MM.1S (cell line): ENCODE data around the gene SCN3B.

Source experiments
- DNase-seq: peaks from one replicate; pipeline ENCODE4 v3.0.0-alpha.2; 2015
- H2AFZ ChIP-seq: fragments of 300-600 bp; sonication (generic); 2 replicates; pipeline ENCODE4 v1.6.0; 2016; ENCODE audit warnings: antibody characterized with exemption, low read length
- H3F3A ChIP-seq: fragments of 300-600 bp; sonication (generic); 2 replicates; pipeline ENCODE4 v1.6.1; 2016; ENCODE audit warnings: mild to moderate bottlenecking, antibody characterized with exemption, low read length, moderate library complexity, mixed read lengths; ENCODE audit not compliant: insufficient read depth
- H3K27ac ChIP-seq: fragments of 300-600 bp; sonication (generic); 2 replicates; pipeline ENCODE4 v1.5.1; 2016; ENCODE audit warnings: mild to moderate bottlenecking, low read length
- H3K27me3 ChIP-seq: fragments of 300-600 bp; sonication (generic); replicated peaks from 2 replicates; pipeline ENCODE4 v1.6.0; 2016; ENCODE audit warnings: low read length; ENCODE audit not compliant: insufficient read depth
- H3K36me3 ChIP-seq: fragments of 300-600 bp; sonication (generic); replicated peaks from 2 replicates; pipeline ENCODE4 v1.6.1; 2016; ENCODE audit warnings: mild to moderate bottlenecking, low read length, mixed read lengths; ENCODE audit not compliant: insufficient read depth
- H3K4me1 ChIP-seq: fragments of 300-600 bp; sonication (generic); 2 replicates; pipeline ENCODE4 v1.6.1; 2016; ENCODE audit warnings: low read length, mixed read lengths
- H3K4me2 ChIP-seq: fragments of 300-600 bp; sonication (generic); 2 replicates; pipeline ENCODE4 v1.6.0; 2016; ENCODE audit warnings: low read depth, low read length
- H3K4me3 ChIP-seq: fragments of 300-600 bp; sonication (generic); 2 replicates; pipeline ENCODE4 v1.5.1; 2016; ENCODE audit warnings: low read length, mixed read lengths
- H3K79me2 ChIP-seq: fragments of 300-600 bp; sonication (generic); 2 replicates; pipeline ENCODE4 v1.6.1; 2016; ENCODE audit warnings: mixed run types, low read length, mixed read lengths
- H3K9ac ChIP-seq: fragments of 300-600 bp; sonication (generic); 2 replicates; pipeline ENCODE4 v1.6.1; 2016; ENCODE audit warnings: low read length, mixed read lengths
- H3K9me2 ChIP-seq: fragments of 300-600 bp; sonication (generic); replicated peaks from 2 replicates; pipeline ENCODE4 v1.6.1; 2016; ENCODE audit warnings: mild to moderate bottlenecking, low read length, mixed read lengths; ENCODE audit not compliant: insufficient read depth
- H3K9me3 ChIP-seq: fragments of 300-600 bp; sonication (generic); replicated peaks from 2 replicates; pipeline ENCODE4 v1.6.1; 2016; ENCODE audit warnings: mild to moderate bottlenecking, low read length, mixed read lengths; ENCODE audit not compliant: insufficient read depth
- H4K20me1 ChIP-seq: fragments of 300-600 bp; sonication (generic); 2 replicates; pipeline ENCODE4 v1.6.1; 2016; ENCODE audit warnings: mild to moderate bottlenecking, low read length, moderate library complexity, mixed read lengths; ENCODE audit not compliant: insufficient read depth
- EZH2 ChIP-seq: fragments of 300-600 bp; sonication (generic); optimal IDR thresholded peaks from 2 replicates; pipeline ENCODE3; 2017; ENCODE audit warnings: low read depth, mild to moderate bottlenecking, antibody characterized with exemption, low read length, mixed read lengths
- EZH2phosphoT487 ChIP-seq: fragments of 300-600 bp; sonication (generic); IDR thresholded peaks from 2 replicates; pipeline ENCODE4 v1.6.1; 2018; ENCODE audit warnings: antibody characterized with exemption, low read length
- TF ChIP-seq, protein P1 (sequence below): fragments of 300-600 bp; sonication (generic); IDR thresholded peaks from 2 replicates; pipeline ENCODE4 v1.5.1; 2016; ENCODE audit warnings: antibody characterized with exemption, low read length, mixed read lengths

Gene SCN3B

DNA sequence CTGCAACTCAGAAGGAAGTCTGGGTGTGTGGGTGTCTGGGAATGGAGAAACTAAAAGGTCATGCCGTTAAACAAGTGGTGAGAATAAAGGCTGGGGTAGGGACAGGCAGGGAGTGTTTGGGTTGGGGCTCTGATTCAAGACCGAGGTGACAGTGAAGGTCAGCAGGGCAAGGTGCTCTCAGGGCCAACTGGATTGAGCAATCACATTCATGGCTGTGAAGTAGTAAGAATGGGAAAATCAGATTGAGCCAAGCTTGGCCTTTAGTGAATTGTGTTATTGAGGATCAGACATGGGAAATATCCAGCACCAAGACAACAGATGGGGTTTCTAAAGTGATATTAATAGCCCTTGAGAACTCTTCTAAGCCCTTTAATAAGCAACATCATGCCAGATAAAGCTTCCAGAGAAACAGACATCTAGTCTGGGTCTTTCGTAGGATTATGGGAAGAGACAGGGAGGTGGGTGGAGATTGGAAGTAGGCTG is 24.3 kb downstream of the SCN3B start:
- H3K79me2 ChIP-seq = no peaks in the 10 kb centered on the region
- no peaks in the 10 kb centered on the region for H3F3A ChIP-seq
- H3K9ac ChIP-seq = no peak overlapping the region
- DNase-seq = no peak
- TF ChIP-seq, protein P1, sequence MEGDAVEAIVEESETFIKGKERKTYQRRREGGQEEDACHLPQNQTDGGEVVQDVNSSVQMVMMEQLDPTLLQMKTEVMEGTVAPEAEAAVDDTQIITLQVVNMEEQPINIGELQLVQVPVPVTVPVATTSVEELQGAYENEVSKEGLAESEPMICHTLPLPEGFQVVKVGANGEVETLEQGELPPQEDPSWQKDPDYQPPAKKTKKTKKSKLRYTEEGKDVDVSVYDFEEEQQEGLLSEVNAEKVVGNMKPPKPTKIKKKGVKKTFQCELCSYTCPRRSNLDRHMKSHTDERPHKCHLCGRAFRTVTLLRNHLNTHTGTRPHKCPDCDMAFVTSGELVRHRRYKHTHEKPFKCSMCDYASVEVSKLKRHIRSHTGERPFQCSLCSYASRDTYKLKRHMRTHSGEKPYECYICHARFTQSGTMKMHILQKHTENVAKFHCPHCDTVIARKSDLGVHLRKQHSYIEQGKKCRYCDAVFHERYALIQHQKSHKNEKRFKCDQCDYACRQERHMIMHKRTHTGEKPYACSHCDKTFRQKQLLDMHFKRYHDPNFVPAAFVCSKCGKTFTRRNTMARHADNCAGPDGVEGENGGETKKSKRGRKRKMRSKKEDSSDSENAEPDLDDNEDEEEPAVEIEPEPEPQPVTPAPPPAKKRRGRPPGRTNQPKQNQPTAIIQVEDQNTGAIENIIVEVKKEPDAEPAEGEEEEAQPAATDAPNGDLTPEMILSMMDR = no peak
- TF ChIP-seq EZH2 (no peak), EZH2phosphoT487 (no peak)
- no peak overlapping the region for H2AFZ ChIP-seq
- H4K20me1 ChIP-seq = no peaks in the 10 kb centered on the region
- H3K36me3 ChIP-seq = no peaks in the 10 kb centered on the region
- H3K27me3 ChIP-seq = no peaks in the 10 kb centered on the region
- no peak overlapping the region for H3K4me2 ChIP-seq
- H3K27ac ChIP-seq = no peak overlapping the region
- H3K9me3 ChIP-seq = no peaks in the 10 kb centered on the region
- no peaks in the 10 kb centered on the region for H3K4me1 ChIP-seq
- no peak overlapping the region for H3K4me3 ChIP-seq
- H3K9me2 ChIP-seq = no peaks in the 10 kb centered on the region

DNA sequence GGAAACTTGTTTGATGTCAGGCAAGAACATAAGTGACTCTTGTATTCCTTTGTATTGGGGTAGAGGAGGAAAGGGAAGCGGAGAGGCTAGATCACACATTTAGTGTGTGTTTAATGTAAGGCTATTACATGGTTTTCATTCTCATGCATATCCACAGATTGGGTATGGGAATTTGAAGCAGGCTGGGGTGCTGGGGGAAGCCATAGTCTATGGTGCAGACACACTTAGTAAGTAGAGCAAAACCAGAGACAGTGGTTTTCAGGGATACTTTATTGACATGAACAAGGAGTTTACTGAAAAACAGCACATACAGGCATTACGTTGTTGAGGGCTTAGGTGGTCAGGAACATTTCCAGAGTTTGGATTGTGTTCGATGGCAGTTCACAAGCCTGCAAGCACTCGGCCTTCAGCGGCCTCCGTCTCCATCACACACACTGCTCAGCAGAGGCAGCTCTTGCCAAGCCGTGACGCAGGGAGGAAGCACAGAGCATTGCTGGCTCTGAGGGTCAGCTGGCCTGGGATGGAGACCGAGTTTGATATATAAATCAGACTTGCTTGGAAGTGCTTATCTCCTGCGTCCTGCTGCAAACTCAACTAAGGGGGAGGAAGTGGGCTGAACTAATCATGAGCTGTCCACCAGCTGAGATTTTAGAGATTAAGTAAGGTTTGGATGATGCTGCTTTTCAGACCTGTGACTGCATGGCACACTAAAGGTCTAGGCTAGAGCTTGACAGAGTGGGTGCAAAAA is 25.3 kb downstream of the SCN3B start:
- H3K9me2 ChIP-seq = no peaks in the 10 kb centered on the region
- H3K9me3 ChIP-seq = no peaks in the 10 kb centered on the region
- DNase-seq = no peak
- no peak for TF ChIP-seq EZH2phosphoT487
- TF ChIP-seq, protein P1 = no peak
- no peak for TF ChIP-seq EZH2
- H3K9ac ChIP-seq = no peak overlapping the region
- no peaks in the 10 kb centered on the region for H3K4me1 ChIP-seq
- H3K79me2 ChIP-seq = no peaks in the 10 kb centered on the region
- no peak overlapping the region for H3K4me3 ChIP-seq
- no peaks in the 10 kb centered on the region for H4K20me1 ChIP-seq
- H3F3A ChIP-seq = no peaks in the 10 kb centered on the region
- no peaks in the 10 kb centered on the region for H3K27me3 ChIP-seq
- H3K4me2 ChIP-seq = no peak overlapping the region
- H2AFZ ChIP-seq = no peak overlapping the region
- H3K27ac ChIP-seq = no peak overlapping the region
- no peaks in the 10 kb centered on the region for H3K36me3 ChIP-seq

DNA sequence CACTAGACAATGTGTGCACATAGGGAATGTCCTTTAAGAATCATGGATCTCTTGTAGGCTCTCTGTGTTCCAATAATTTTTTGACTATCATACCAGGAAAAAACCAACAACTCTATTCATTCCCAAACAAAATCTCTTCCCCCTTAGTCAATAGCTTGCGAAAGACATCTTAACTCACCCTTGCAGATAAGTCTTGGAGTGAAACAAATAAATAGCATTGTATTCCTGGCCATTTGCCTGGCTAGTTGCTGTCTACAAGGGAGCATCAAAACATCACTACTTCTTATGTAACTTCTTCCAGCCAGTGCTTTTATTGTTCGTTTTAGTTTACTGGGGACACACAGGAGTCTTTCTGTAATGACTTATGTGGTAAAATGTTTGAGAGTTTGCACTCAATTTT is 29.4 kb downstream of the SCN3B start:
- Histone ChIP-seq H3K79me2 (no peaks in the 10 kb centered on the region), H3K4me3 (no peak overlapping the region), H3K4me2 (no peak overlapping the region), H3K4me1 (no peaks in the 10 kb centered on the region), H3K27ac (no peak overlapping the region), H3K36me3 (no peaks in the 10 kb centered on the region), H3K27me3 (no peaks in the 10 kb centered on the region), H3K9me2 (no peaks in the 10 kb centered on the region), H2AFZ (no peak overlapping the region), H3K9me3 (no peaks in the 10 kb centered on the region), H3K9ac (no peak overlapping the region), H3F3A (no peaks in the 10 kb centered on the region), H4K20me1 (no peaks in the 10 kb centered on the region)
- no peak for DNase-seq
- TF ChIP-seq EZH2 = no peak
- no peak for TF ChIP-seq EZH2phosphoT487
- TF ChIP-seq, protein P1 = no peak
